ENCODE data around the gene TMOD1.

Gene TMOD1

GRCh38 chr9:97473717-97474116 is 27.7 kb upstream of the TMOD1 start:
- FAIRE-seq (no peak), DNase-seq (ENCODE audit: insufficient read length, low spot score) (no peak)

GRCh38 chr9:97474372-97474925 is 27.0 kb upstream of the TMOD1 start:
- TF ChIP-seq CTCF (IDR thresholded peaks at IDR 0.05; ENCODE audit: insufficient read depth, missing control alignments) = no peak
- DNase-seq (ENCODE audit: insufficient read length, low spot score) (no peak), FAIRE-seq (no peak)

More at GRCh38 chr9:97473717-97474116, 27.7 kb upstream of the TMOD1 start:
- no peak for TF ChIP-seq CTCF (IDR thresholded peaks at IDR 0.05; ENCODE audit: insufficient read depth, missing control alignments)

GRCh38 chr9:97475059-97475458 is 26.4 kb upstream of the TMOD1 start:
- no peak for DNase-seq (ENCODE audit: insufficient read length, low spot score)
- FAIRE-seq = no peak

GRCh38 chr9:97478301-97478981 is 23.0 kb upstream of the TMOD1 start:
- no peak for FAIRE-seq
- TF ChIP-seq CTCF (IDR thresholded peaks at IDR 0.05; ENCODE audit: insufficient read depth, missing control alignments) = no peak
- no peak for DNase-seq (ENCODE audit: insufficient read length, low spot score)

More at GRCh38 chr9:97475059-97475458, 26.4 kb upstream of the TMOD1 start:
- no peak for TF ChIP-seq CTCF (IDR thresholded peaks at IDR 0.05; ENCODE audit: insufficient read depth, missing control alignments)

GRCh38 chr9:97479496-97480159 is 21.8 kb upstream of the TMOD1 start:
- TF ChIP-seq CTCF (IDR thresholded peaks at IDR 0.05; ENCODE audit: insufficient read depth, missing control alignments) = no peak
- DNase-seq (ENCODE audit: insufficient read length, low spot score) (no peak), FAIRE-seq (no peak)

- DNase-seq (ENCODE audit: insufficient read length, low spot score) (no peak), FAIRE-seq (no peak)
- TF ChIP-seq CTCF (IDR thresholded peaks at IDR 0.05; ENCODE audit: insufficient read depth, missing control alignments) = no peak
Measured at GRCh38 chr9:97480174-97480573, 21.3 kb upstream of the TMOD1 start.

GRCh38 chr9:97480749-97481148 is 20.7 kb upstream of the TMOD1 start:
- FAIRE-seq (no peak), DNase-seq (ENCODE audit: insufficient read length, low spot score) (no peak)
- TF ChIP-seq CTCF (IDR thresholded peaks at IDR 0.05; ENCODE audit: insufficient read depth, missing control alignments) = no peak
